Keratinocyte (primary cell): ENCODE results near the gene C19orf25. TPM values are rescaled to one million over a fixed set of nuclear protein-coding genes. Genes with fewer than 3 reads are reported as not detected.

Source experiments
- DNase-seq: peaks from one replicate; pipeline ENCODE4 v3.0.0-alpha.2; 2011; ENCODE audit warnings: low read depth, missing footprints, low spot score
- FAIRE-seq: peaks from 2 replicates; lab custom pipeline; 2011; peaks lifted over from hg19 to GRCh38; lab: Jason Lieb, UNC
- H2AFZ ChIP-seq: 2 replicates; pipeline ENCODE4 v1.6.0; 2012; ENCODE audit warnings: low read length, control low read depth, inconsistent platforms; ENCODE audit not compliant: control insufficient read depth
- H3K27ac ChIP-seq: 2 replicates; pipeline ENCODE4 v1.5.1; 2011; ENCODE audit warnings: low read length; ENCODE audit not compliant: control insufficient read depth, insufficient read depth
- H3K27me3 ChIP-seq: 3 replicates; pipeline ENCODE4 v1.6.0; 2011; ENCODE audit warnings: low read length; ENCODE audit not compliant: control insufficient read depth, insufficient read depth; ENCODE audit errors: extremely low read depth
- H3K36me3 ChIP-seq, 2 experiments: 2 replicates in 1 of 2; 3 replicates in 1 of 2; pipeline ENCODE4 v1.5.1; 2011; ENCODE audit warnings: low read length in 2 of 2, mild to moderate bottlenecking in 1 of 2; ENCODE audit not compliant: control insufficient read depth in 2 of 2, insufficient read depth in 2 of 2; ENCODE audit errors: extremely low read depth in 1 of 2
- H3K4me1 ChIP-seq: 3 replicates; pipeline ENCODE4 v1.5.1; 2011; ENCODE audit warnings: low read length; ENCODE audit not compliant: control insufficient read depth, insufficient read depth; ENCODE audit errors: extremely low read depth
- H3K4me2 ChIP-seq: 3 replicates; pipeline ENCODE4 v1.6.0; 2011; ENCODE audit warnings: low read depth, low read length; ENCODE audit not compliant: control insufficient read depth, insufficient read depth; ENCODE audit errors: extremely low read depth
- H3K4me3 ChIP-seq, 3 experiments: fragments of 200-600 bp in 1 of 3; sonication (generic) in 1 of 3; 2 replicates in 2 of 3; 3 replicates in 1 of 3; pipeline ENCODE4 v1.5.1; 2011 to 2016; ENCODE audit warnings: low read length in 3 of 3, mild to moderate bottlenecking in 3 of 3, control low read depth in 2 of 3, inconsistent platforms in 1 of 3, low read depth in 1 of 3, mixed read lengths in 1 of 3, mixed run types in 1 of 3, moderate library complexity in 1 of 3; ENCODE audit not compliant: control insufficient read depth in 2 of 3, insufficient read depth in 2 of 3; ENCODE audit errors: extremely low read depth in 1 of 3
- H3K79me2 ChIP-seq: 2 replicates; pipeline ENCODE4 v1.6.0; 2012; ENCODE audit warnings: low read length; ENCODE audit not compliant: control insufficient read depth, insufficient read depth
- H3K9ac ChIP-seq: 3 replicates; pipeline ENCODE4 v1.6.0; 2011; ENCODE audit warnings: low read length; ENCODE audit not compliant: control insufficient read depth, insufficient read depth; ENCODE audit errors: extremely low read depth
- H3K9me1 ChIP-seq: 3 replicates; pipeline ENCODE4 v1.6.0; 2011; ENCODE audit warnings: low read length; ENCODE audit not compliant: control insufficient read depth, insufficient read depth; ENCODE audit errors: extremely low read depth
- H3K9me3 ChIP-seq: 2 replicates; pipeline ENCODE4 v1.5.1; 2012; ENCODE audit warnings: low read depth, low read length; ENCODE audit not compliant: control insufficient read depth
- H4K20me1 ChIP-seq: 3 replicates; pipeline ENCODE4 v1.6.0; 2011; ENCODE audit warnings: low read length; ENCODE audit not compliant: control insufficient read depth, insufficient read depth; ENCODE audit errors: extremely low read depth
- EZH2 ChIP-seq: IDR thresholded peaks from one replicate; pipeline ENCODE4 v1.6.1; 2012; ENCODE audit warnings: inconsistent platforms, mild to moderate bottlenecking, low read length, moderate library complexity
- dilution Hi-C: fragments of 300-500 bp; cut with MboI; formaldehyde crosslinking; loops from one replicate; pipeline ENCODE4 v1.7.0; 2020; ENCODE audit warnings: low sequenced_read_pairs; ENCODE audit not compliant: extremely low pct_ligation_motif_present
- polyA plus RNA-seq, 5 experiments: library from polyadenylated mRNA; depleted of rRNA in 3 of 5; stranded (reverse) in 3 of 5; stranded (forward) in 1 of 5; unstranded in 1 of 5; fragments of >200 nt; gene quantifications; 1 replicate in 1 of 5; 2 replicates in 3 of 5; 3 replicates in 1 of 5; pipeline versions ENCODE4 v1.2.1 to v1.2.3, GENCODE V29; 2011 to 2012; ENCODE audit warnings: missing spikeins in 2 of 5, low read depth in 1 of 5, low replicate concordance in 1 of 5
- TF ChIP-seq, protein P1 (sequence below), 3 experiments: IDR thresholded peaks in 1 of 3; conservative IDR thresholded peaks in 1 of 3; optimal IDR thresholded peaks in 1 of 3; 2 replicates in 2 of 3; 3 replicates in 1 of 3; pipeline versions ENCODE3 to v1.5.1; 2011; ENCODE audit warnings: low read length in 3 of 3, mild to moderate bottlenecking in 3 of 3, moderate library complexity in 2 of 3, control low read depth in 1 of 3, inconsistent platforms in 1 of 3; ENCODE audit not compliant: insufficient read depth in 2 of 3; ENCODE audit errors: extremely low read depth in 1 of 3

C19orf25 gene
- polyA plus RNA-seq, 1 donor (not counting 4 experiments of a cell fraction or from before 2014, with no cell fraction given), result 11.2 TPM

DNA sequence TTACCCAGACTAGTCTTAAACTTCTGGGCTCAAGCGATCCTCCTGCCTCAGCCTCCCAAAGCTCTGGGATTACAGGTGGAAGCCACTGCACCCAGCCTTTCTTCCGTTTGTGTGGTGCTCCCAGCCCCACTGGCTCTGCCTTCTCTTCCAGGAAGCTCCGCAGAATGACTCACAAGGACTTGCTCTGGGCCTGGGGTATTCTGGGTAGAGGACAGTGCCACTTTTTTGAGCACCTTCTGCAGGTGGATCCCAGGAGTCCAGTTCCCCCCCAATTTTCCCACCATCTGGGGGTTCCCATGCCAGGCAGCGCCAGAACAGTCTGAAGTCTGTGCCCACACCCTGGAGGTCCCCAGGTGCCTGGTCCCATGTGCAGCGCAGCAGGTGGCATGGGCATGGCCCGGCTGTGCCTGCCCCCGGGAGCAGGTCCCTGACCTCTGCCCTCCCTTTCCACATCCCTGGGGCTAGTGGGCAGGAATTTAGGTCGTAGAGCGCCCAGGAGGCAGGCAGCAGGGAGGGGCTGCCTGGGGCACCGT lies 13.5 kb upstream of the C19orf25 start:
- dilution Hi-C loops, result no loop called here
- no peak for TF ChIP-seq EZH2
- TF ChIP-seq, protein P1, sequence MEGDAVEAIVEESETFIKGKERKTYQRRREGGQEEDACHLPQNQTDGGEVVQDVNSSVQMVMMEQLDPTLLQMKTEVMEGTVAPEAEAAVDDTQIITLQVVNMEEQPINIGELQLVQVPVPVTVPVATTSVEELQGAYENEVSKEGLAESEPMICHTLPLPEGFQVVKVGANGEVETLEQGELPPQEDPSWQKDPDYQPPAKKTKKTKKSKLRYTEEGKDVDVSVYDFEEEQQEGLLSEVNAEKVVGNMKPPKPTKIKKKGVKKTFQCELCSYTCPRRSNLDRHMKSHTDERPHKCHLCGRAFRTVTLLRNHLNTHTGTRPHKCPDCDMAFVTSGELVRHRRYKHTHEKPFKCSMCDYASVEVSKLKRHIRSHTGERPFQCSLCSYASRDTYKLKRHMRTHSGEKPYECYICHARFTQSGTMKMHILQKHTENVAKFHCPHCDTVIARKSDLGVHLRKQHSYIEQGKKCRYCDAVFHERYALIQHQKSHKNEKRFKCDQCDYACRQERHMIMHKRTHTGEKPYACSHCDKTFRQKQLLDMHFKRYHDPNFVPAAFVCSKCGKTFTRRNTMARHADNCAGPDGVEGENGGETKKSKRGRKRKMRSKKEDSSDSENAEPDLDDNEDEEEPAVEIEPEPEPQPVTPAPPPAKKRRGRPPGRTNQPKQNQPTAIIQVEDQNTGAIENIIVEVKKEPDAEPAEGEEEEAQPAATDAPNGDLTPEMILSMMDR (optimal IDR thresholded peaks at IDR 0.05 in 1 of 3, IDR thresholded peaks at IDR 0.05 in 1 of 3, conservative IDR thresholded peaks at IDR 0.05 in 1 of 3; ENCODE audit: extremely low read depth in 1 of 3, insufficient read depth in 2 of 3, low read length in 3 of 3), result no peak
- no peaks in the 10 kb centered on the region for H3K79me2 ChIP-seq
- H2AFZ ChIP-seq, result no peak overlapping the region
- no peaks in the 10 kb centered on the region for H3K9me3 ChIP-seq
- peaks cover 16% of the 10 kb centered on the region for H3K4me1 ChIP-seq
- no peak overlapping the region for H3K4me2 ChIP-seq
- no peak for DNase-seq
- H3K9ac ChIP-seq, result no peak overlapping the region
- no peak overlapping the region for H3K27ac ChIP-seq
- H3K9me1 ChIP-seq, result no peaks in the 10 kb centered on the region
- no peaks in the 10 kb centered on the region for H4K20me1 ChIP-seq
- H3K27me3 ChIP-seq, result no peaks in the 10 kb centered on the region
- no peaks in the 10 kb centered on the region for H3K36me3 ChIP-seq
- no peak overlapping the region for H3K4me3 ChIP-seq
- FAIRE-seq, result no peak

DNA sequence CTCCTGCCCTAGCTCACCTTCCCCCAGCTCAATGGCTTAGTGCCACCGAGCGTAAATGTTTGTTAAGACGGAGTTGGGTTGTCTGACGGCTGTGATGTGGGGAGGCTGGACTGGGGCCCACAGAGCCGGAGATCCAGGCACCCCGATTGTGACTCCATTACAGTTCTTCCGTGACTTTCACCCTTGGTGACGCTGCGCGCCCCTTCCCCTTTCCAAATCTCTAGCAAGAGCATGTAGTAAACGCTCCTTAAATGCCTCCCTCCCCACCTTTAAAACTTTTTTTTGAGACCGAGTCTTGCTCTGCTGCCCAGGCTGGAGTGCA lies 12.8 kb upstream of the C19orf25 start:
- Histone ChIP-seq H3K4me3 (peak overlapping the region in 2 of 3 experiments; percentile 57 to 59), H3K79me2 (no peaks in the 10 kb centered on the region), H4K20me1 (no peaks in the 10 kb centered on the region), H3K9me1 (no peaks in the 10 kb centered on the region), H3K36me3 (no peaks in the 10 kb centered on the region), H3K27me3 (no peaks in the 10 kb centered on the region), H3K4me1 (peaks cover 16% of the 10 kb centered on the region), H3K4me2 (peak overlapping the region; percentile 77), H3K9me3 (no peaks in the 10 kb centered on the region), H3K27ac (no peak overlapping the region), H2AFZ (no peak overlapping the region), H3K9ac (no peak overlapping the region)
- TF ChIP-seq, protein P1 (optimal IDR thresholded peaks at IDR 0.05 in 1 of 3, IDR thresholded peaks at IDR 0.05 in 1 of 3, conservative IDR thresholded peaks at IDR 0.05 in 1 of 3; ENCODE audit: extremely low read depth in 1 of 3, insufficient read depth in 2 of 3, low read length in 3 of 3), result no peak
- no peak for TF ChIP-seq EZH2
- DNase-seq, result no peak
- FAIRE-seq, result no peak
- dilution Hi-C loops, result no loop called here
